Measurements from ENCODE around the gene SLC22A6.
"Not testable (repeated sequence)": the region's sequence is repeated elsewhere in the genome, so short reads cannot be mapped to it uniquely, and the experiment has no call there.

SLC22A6 gene

DNA sequence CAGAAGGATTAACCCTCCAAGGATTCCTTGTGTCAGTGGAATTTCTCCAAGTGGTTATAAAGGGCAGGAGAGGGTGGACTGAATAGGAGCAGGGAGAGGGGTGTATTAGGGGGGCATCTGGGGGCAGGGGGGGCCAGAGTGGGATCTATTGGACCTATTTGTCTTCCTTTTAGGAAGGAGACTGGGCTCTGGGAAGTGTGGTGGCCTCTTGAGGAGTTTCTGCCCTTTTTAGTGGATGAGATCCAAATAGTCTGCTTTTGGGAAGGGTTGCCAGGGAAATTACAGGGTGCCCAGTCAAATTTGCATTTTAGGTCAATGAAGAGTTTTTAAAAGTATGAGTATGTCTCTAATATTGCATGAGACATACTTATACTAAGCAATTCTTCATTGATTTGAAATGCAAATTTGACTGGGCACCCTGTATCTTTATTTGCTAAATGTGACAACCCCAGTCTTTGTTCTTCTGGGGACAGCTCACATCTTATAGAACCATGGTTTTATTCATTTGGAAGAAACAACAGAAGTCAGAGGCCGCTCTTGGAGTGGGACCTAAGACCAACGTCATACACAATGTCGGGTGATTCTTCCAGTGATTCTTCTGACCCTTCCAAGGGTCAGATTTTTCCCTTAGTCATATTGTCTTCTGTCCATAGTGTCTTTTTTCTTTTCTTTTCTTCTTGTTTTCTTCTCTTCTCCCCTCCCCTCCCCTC lies 429 bp upstream of the SLC22A6 start:
- DNase-seq = no peak

DNA sequence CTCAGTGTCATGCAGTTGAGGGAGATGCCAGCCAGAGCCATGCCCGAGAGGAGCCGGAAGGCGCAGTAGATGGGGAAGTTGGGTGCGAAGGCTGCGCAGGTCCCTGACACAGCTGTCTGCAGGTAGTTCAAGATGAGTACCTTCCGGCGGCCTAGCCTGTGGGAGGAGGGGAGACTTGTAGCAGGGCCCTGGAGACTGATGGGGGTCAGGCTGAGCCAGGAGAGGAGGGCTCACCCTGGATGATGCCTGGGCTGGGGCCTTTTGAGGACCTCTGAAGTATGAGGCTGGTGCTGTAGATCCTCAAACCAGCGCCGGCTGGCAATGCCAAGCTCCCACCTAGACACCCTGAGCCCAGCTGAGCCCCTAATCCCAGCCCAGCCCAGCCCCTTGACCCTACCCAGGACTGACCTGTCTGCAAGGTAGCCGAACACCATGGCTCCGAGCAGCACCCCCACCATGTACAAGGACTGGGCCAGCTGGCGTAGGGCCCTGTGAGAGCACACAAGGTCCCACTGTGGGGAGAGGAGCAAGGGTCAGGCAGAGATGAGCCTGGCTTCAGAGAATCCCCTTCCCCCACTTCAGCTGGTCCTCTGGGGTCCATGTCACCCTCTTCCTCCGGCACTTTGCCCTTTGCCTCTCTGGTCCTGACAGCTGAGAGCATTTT lies 1.1 kb downstream of the SLC22A6 start:
- no peak for DNase-seq

DNA sequence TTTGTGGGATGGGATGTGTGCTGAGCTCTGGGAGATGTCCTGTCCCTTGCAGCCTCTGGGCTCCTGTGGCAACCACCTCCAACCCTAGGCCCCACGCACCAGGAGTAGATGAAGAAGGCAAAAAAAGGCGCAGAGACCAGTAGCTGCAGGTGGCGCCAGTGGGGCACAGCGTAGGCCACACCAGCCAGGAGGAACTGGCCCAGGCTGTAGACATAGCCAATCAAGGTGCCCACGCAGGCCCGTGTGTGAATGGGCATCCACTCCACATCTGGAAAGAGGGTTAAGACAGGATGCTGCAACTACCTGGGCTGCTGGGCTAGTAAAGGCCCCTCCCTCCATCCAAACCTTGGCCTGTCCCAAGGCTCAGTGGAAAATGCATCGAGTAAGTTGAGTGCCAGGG lies 3.0 kb downstream of the SLC22A6 start:
- no peak for DNase-seq

DNA sequence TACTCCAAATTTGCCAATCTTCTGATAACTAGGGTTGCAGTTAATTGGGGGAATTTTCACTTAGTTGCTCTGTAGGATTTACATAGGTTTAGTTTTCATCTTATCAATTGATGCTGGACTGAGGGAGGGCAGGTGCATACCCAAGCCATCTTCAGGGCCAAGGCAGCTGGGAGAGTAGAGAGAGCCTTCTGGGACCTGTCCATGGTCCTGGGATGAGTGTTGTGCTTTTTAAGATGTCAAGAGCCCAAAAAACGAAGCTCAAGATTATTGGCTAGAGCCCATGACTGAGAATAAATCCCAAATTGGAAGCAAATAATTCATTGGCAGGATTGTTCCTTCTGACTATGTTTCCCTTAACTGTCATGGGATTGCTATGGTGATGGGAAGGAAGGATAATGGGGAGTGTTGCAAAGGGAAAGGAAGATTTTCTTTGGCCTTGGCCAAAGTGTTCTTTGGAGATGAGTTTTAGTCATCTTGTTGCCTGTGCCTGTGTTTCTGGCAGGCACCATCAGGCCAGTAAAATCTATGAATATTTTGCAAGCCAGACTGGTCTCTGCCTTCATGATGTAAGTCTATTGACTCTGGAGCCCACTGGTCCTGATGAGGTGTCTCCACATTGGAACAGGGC lies 4.5 kb downstream of the SLC22A6 start:
- DNase-seq = no peak

DNA sequence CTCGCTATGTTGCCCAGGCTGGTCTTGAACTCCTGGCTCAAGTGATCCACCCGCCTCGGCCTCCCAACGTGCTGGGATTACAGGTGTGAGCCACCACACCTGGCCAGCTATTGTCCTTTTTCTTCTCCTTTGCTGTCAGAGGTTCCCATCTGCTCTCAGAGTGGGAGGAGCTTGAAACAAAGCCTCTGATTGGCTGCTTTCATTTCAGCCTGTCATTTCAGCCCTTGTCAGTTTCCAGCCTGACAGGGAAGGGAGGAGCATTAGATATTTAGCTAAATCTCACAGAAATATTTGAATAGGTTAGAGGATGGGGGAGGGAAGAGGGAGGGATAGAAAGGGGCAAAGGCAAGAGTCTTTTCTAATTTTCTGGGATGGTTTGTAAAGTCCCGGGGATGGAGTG lies 8.7 kb downstream of the SLC22A6 start:
- DNase-seq = no peak

DNA sequence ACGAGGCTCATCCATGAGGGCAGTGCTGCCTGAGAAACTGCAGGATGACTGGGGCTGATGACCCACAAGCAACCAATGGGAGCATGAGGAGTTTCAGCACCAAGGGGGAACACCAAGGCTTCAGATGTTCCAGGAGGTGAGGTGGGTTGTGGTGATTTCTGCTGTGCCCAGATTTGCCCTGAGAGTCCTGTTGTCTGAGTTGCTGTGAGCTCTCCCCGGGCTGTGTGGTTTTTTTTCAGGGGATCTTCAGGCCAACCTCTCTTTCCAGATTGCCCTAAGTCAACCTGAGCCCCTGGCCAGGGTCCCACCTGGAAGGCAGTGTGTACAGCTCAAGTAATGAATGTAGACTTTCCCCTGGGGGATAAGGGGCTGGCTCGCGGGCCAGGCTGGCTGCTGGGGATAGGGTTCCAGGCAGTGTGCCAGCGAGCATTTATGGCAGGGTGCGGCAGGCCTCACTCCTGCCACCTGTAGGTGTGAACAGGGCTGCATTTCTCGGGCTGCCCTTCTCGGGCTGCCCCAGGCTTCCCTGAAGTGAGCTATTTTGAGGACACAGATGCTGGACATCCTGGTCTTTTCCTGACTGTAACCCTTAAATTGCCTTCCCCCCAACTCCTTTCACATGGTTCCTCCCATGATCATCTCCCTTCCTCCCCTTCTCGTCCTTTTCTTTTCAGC lies 9.8 kb downstream of the SLC22A6 start:
- peak; percentile 2 for DNase-seq

DNA sequence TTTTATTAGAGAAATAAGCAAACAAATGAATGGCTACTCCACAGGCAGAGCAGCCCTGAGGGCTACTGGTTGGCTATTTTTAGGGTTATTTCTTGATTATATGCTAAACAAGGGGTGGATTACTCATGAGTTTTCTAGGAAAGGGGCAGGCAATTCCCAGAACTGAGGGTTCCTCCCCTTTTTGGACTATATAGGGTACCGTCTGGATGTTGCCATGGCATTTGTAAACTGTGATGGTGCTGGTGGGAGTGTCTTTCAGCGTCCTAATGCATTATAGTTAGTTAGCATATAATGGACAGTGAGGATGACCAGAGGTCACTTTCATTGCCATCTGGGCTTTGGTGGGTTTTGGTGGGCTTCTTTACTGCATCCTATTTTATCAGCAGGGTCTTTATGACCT lies 19.2 kb downstream of the SLC22A6 start:
- DNase-seq = no peak

DNA sequence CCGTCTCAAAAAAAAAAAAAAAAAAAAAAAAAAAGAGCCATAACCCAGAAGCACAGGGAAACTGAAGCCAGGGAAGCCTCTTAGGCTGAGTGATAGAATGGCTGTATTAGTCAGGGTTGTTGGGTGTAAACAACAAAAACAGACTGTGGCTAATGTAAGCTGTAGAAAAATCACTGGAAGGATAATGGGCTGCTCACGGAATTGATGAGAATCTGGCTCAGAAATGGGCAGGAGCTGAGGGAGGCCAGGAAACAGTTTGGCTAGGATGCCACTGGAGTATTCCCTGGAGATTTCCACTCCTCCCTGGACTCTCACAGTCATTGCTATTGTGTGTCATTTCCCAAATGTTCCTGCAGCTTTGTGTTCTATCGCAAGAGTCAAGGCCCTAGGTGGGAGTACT lies 22.4 kb downstream of the SLC22A6 start:
- no peak for DNase-seq

DNA sequence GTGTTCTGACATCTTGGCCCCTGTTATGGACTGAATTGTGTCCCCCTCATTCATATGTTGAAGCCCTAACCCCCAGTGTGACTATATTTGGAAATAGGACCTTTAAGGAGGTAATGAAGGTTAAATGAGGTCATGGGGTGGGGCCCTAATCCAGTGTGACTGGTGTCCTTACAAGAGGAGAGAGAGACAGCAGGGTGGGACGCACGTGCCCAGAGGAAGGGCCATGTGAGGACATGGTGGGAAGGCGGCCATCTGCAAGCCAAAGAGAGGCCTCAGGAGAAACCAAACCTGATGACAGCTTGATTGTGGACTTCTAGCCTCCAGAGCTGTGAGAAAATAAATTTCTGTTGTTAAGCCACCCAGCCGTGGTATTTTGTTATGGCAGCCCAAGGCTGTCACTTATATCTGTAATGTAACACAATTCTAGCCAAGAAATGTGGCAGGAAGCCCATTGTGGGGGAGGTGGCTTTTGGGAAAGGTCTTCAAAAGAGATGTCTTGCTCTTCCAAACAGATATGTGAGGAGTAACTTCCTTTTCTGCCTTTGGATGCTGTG lies 23.7 kb downstream of the SLC22A6 start:
- DNase-seq = no peak

DNA sequence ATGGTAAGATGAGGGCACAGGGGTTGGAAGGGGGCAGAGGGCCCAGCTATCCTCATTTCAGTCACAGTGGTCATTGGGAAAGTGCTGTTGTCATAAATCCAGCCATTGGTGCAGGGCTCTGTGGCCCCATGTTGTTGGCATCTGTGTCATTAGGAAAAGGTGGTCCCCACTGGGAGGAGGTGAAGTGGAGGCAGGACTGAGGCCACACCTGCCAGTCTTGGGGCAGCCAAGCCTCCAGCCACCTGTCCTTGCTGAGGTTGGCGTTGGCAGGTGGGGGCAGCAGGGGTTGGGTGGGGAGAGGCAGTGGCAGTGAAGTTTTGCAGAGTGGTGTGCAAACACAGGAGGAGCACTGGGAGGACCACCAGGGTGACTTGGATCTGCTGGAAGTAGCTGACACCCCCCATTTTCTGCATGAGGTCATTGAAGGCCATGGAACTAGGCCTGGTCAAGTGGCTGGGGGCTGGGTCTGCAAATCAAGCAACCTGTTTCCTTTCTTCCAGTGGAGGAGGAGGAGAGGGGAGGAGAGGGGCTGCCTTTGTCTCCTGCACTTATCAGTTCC lies 25.3 kb downstream of the SLC22A6 start:
- no peak for DNase-seq

DNA sequence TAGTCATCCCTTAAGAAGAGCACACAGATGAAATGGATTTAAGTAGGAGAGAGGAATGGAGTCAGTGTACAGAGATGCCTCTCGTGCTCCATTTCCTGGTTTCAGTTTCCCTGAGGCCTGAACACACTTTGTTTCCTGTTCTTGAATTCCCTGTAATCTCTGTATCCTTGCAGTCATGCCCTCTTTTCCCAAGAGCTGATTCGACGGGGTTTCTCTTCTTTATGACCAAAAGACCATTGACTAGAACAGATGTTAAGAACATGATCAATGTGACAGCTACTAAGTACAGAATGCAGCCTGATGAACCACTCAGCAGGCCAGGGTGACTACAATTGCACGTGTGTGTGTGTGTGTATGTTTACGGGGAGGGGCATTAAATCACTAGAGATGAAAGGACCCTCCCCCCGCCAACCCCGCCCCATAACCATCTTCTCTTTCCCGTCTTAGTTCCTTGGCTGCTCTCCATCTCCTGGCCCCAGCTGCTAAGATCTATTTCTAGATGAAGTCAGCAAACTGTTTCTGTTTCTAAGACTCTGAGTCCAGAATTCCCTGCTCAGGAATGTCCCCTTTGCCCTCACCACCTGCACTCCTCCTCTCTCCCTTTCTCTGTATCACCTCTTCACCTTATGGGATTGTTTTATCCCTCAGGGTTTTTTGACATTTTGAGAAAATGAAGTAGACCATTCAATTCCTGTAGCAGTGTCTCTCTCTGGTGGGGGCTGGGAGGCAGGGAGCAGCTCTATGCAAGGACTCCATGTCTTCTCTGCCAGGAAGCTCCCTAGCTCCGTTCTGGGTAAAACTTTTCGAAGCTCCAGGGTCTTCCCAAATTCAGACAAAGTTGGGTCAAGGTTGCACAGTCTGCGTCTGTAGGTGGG lies 26.0 kb downstream of the SLC22A6 start:
- DNase-seq = no peak

DNA sequence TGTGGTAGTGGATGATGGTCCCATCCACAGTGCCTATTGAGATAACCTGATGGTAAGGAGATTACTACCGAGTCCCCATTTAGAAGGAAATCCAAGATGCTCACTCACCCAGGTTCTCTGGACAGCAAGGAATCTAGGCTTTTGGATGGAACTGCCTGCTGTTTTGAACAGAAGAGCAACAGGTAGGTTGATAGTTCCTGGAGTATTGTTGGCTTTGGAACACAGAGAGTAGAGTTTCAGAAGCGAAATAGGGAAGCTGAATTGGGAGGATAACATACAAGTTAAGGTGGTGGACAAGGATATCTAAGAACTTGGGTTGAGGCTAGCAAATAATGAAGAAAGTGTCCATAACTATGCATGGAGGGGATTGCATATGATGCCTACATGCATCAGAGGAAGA lies 27.6 kb downstream of the SLC22A6 start:
- no peak for DNase-seq

DNA sequence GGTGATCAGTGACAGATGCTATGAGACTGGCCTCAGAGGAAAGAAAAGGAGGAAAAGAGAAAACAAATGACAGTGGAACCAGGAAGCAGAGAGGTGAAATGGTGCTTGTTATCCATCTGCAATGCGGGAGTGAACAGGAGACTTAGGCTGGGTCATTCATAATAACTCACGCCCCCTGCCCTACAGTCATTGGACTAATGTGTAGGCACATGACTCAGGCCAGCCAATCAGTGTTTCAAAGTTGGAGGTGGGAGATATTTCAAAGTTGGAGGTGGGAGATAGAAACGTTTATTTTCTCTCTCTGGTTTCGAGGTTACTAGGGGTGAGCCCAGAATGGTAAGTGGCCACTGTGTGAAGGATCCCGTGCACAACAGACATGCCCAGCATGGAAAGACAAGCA lies 30.3 kb downstream of the SLC22A6 start:
- DNase-seq = no peak

DNA sequence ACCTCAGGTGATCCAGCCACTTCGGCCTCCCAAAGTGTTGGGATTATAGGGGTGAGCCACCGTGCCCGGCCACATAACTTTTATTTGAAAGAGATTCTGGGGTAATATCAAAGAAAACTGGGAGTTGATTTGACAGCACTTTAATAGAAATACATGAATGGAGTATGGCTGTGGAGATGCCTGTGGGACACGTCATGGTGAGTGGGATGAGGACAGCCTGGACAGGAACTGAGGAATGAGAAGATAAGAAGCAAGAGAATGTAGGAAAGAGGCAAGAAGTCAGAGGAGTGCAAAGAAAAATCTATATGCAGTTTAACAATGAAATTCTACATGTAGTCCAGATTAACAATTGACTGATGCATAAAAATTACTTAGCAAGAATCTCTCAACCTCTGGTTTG lies 31.0 kb downstream of the SLC22A6 start:
- DNase-seq = no peak

DNA sequence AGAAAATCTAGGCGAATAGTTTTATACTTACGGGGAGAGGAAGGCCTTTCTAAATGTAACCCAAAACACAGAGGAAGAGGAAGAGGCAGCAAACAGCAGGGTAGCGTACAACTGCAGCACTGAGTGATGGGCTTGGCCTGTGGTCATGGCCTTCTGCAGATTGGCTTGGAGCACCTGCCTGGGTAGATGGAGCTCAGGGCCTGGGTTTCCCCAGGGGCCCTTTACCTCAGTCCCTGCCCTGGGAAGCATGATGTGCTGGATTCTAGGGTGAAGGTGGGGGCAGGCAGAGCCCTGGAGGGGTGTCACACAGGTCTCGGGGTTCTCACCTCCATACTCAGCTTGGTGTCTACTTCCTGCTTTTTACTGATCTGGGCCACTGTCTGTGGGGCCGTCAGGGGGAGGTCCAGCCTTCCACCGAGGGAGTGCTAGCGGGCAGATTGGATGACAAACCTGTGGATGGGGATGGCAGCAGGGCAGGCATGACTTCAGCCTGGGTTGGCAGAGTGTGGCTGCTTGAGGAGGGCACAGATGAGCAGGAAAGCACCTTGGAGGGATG lies 35.9 kb downstream of the SLC22A6 start:
- no peak for DNase-seq

DNA sequence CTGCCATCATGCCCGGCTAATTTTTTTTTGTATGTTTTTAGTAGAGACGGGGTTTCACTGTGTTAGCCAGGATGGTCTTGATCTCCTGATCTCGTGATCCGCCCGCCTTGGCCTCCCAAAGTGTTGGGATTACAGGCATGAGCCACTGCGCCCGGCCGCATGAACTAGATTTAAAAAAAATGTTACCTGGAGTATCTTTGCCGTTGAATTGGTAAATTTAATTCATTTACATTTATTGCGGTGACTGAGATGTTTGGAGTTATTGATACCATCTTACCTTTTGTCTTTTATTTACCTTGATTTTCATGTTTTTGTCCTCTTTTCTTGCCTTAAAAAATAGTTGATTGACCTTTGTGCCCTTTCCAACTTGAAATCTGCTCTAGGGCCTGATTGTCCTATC lies 39.2 kb downstream of the SLC22A6 start:
- not testable (repeated sequence) for DNase-seq

DNA sequence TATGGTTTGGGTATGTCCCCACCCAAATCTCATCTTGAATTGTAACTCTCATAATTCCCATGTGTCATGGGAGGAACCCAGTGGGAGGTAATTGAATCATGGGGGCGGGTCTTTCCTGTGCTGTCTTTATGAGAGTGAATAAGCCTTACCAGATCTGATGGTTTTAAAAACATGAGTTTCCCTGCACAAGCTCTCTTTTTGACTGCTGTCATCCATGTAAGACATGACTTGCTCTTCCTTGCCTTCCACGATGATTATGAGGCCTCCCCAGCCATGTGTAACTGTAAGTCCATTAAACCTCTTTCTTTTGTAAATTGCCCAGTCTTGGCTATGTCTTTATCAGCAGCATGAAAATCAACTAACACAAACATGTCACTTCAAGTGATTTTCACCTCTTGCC lies 47.2 kb downstream of the SLC22A6 start:
- not testable (repeated sequence) for DNase-seq

DNA sequence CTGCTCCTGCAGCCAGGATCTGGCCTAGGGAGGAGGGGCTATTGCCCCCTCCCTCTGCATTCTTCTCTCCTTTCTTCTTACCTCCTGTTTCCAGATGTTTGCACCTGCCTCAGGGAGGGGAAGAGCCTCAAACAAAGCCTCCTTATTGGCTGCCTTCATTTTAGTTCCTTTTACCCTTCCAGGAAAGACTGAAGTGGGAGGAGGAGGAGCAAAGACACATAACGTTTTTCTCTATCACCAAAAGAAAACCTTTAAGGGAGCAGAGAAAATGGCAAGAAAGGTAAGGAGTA lies 50.3 kb downstream of the SLC22A6 start:
- no peak for DNase-seq

DNA sequence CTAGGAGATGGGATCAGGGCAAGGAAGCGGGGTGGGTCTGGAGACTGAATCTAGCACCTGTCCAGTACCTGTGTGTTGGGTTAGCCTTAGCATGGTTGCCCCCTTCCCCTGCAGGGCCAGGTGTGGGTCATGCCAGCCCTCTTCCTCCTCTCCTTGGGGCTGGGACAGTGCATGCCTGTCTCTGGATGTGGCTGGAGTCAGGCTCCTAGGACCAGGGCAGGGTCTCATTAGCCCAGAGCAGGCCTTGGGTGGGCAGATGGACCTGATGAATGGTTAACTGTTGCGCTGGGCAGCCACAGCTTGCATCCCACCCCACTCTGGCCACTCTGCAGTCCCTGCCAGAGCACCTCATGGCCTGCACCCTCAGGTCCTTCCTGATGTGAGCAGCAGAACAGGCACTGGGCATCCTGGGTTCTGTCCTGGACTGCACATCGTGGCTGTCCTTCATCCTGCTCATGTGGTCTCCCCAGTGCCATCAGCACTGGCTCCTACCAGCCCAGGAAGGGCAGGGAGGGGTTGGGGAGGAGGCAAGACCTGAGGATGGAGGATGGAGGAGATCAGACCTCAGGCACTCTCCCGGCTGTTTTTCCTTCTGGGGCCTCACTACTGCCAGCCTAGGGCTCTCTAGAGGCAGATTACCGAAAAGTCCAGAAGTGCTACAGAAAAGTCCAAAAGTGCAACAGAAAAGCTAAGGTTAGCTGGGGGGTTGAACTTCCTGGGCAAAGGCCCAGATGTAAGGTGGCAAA lies 50.8 kb downstream of the SLC22A6 start:
- DNase-seq = no peak

DNA sequence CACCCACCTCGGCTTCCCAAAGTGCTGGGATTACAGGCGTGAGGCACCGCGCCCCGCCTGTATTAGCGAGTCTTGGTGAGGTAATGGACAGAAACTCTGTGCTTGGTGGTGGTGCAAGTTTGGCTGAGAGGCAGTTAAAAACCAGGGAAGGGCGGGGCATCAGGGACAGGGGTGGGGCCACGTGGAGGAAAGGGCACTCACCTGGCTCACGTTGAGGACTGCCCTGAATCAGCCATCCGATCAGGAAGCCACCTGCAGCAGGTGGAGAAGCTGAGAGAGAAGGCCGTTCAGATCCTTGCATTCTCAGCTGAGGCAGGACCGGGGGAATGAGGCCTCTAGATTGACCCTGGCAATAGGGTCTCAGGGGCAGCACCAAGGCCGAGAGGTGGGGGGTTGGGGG lies 51.5 kb downstream of the SLC22A6 start:
- no peak for DNase-seq
